Epithelial cell of esophagus (primary cell): ENCODE results near the gene GABBR2.

Source experiments
- DNase-seq: peaks from one replicate; pipeline ENCODE4 v3.0.0; 2010; ENCODE audit warnings: low read depth
- H3K4me3 ChIP-seq: 2 replicates; pipeline ENCODE4 v1.5.1; 2011; ENCODE audit warnings: mild to moderate bottlenecking, low read length, control low read depth
- TF ChIP-seq, protein P1 (sequence below): IDR thresholded peaks from 2 replicates; pipeline ENCODE4 v1.5.1; 2011; ENCODE audit warnings: low read depth, mild to moderate bottlenecking, low read length, control low read depth, inconsistent platforms; ENCODE audit not compliant: insufficient read depth; ENCODE audit errors: missing control alignments

Gene GABBR2

DNA sequence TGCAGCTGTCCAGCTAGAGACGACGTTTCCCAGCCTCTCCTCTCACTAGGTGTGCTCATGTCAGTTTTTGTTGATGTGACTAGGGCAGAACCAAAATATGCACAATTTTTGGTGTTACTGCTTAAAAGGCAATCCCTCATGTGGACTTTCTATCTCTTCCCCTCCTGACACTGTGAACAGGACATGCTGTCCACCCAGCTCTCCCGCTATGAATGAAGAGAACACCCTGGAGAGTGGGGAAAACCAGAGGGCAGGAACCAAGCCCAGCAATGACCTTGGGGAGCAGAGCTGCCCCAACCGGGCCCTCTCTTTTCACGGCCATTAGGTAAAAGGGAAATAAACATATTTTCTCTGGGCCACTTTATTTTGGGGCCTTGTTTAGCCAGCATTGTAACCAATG, 406.6 kb downstream of the GABBR2 start:
- DNase-seq = no peak
- TF ChIP-seq, protein P1, sequence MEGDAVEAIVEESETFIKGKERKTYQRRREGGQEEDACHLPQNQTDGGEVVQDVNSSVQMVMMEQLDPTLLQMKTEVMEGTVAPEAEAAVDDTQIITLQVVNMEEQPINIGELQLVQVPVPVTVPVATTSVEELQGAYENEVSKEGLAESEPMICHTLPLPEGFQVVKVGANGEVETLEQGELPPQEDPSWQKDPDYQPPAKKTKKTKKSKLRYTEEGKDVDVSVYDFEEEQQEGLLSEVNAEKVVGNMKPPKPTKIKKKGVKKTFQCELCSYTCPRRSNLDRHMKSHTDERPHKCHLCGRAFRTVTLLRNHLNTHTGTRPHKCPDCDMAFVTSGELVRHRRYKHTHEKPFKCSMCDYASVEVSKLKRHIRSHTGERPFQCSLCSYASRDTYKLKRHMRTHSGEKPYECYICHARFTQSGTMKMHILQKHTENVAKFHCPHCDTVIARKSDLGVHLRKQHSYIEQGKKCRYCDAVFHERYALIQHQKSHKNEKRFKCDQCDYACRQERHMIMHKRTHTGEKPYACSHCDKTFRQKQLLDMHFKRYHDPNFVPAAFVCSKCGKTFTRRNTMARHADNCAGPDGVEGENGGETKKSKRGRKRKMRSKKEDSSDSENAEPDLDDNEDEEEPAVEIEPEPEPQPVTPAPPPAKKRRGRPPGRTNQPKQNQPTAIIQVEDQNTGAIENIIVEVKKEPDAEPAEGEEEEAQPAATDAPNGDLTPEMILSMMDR = no peak
- H3K4me3 ChIP-seq = no peak overlapping the region

GRCh38 chr9:98300611-98301010, 408.1 kb downstream of the GABBR2 start:
- TF ChIP-seq, protein P1 = no peak
- no peak overlapping the region for H3K4me3 ChIP-seq
- DNase-seq = no peak

DNA sequence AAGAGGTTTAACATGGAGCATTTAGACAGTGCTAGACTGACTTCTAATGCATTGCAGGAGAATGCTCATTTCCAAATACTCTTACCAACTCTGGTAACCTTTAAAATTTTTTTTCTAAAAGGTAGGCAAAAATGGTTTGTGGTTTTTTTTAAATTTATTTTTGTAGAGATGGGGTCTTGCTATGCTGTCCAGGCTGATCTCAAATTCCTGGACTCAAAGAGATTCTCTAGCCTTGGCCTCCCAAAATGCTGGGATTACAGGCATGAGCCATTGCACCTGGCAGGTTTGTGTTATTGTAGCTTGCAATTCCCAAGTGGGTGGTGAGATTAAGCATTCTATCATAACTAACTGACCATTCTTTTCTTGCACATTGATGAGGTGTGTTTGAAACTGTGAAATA, 410.3 kb downstream of the GABBR2 start:
- H3K4me3 ChIP-seq = no peak overlapping the region
- DNase-seq = no peak
- TF ChIP-seq, protein P1 = no peak

- TF ChIP-seq, protein P1 = no peak
- DNase-seq = no peak
- no peak overlapping the region for H3K4me3 ChIP-seq
Measured at GRCh38 chr9:98295824-98296223, 412.9 kb downstream of the GABBR2 start.

- TF ChIP-seq, protein P1 = no peak
- DNase-seq = no peak
- H3K4me3 ChIP-seq = no peak overlapping the region
Measured at GRCh38 chr9:98291820-98292219, 416.9 kb downstream of the GABBR2 start.

- TF ChIP-seq, protein P1 = no peak
- DNase-seq = no peak
- no peak overlapping the region for H3K4me3 ChIP-seq
Measured at GRCh38 chr9:98290411-98290810, 418.3 kb downstream of the GABBR2 start.

- DNase-seq = no peak
- TF ChIP-seq, protein P1 = no peak
- H3K4me3 ChIP-seq = no peak overlapping the region
Measured at GRCh38 chr9:98289614-98290201, 419.0 kb downstream of the GABBR2 start.
